Measurements from ENCODE around the gene PAWR. TPM values are rescaled to one million over a fixed set of nuclear protein-coding genes. Genes with fewer than 3 reads are reported as not detected.
"Not testable (repeated sequence)": the region's sequence is repeated elsewhere in the genome, so short reads cannot be mapped to it uniquely, and the experiment has no call there.

The PAWR gene
- total and polyA plus RNA-seq, 4 experiments from 2014 or later: 0.87 to 4.7 (median 2.2) TPM

- H3K4me1 Mint-ChIP-seq: peaks cover 9 to 17% (median 11%) of the 10 kb centered on the region in 4 donors
- ChIA-PET CTCF (ENCODE audit: partially characterized antibody) (interaction anchor here (0.5 kb wide), 1 partner anchor 53 kb away, joined by 3 read pairs; no protein-coding TSS in a partner anchor), POLR2A (ENCODE audit: partially characterized antibody) (no interaction called here)
- H3K27me3 Mint-ChIP-seq: peaks cover 16 to 17% of the 10 kb centered on the region in 2 donors
- Histone ChIP-seq H3K4me1 (ENCODE audit: insufficient read depth, low read length) (peaks cover 11% of the 10 kb centered on the region), H3K27me3 (ENCODE audit: insufficient read depth, low read length) (peaks cover 4% of the 10 kb centered on the region), H3K4me3 (ENCODE audit: low read length in 2 of 2) (no peak overlapping the region), H3K36me3 (ENCODE audit: insufficient read depth, low read length) (no peaks in the 10 kb centered on the region), H3K9me3 (ENCODE audit: control insufficient read depth in 1 of 2, low read length in 2 of 2) (no peaks in the 10 kb centered on the region), H3K27ac (ENCODE audit: low read depth, low read length) (no peak overlapping the region)
- peaks cover 0 to 5% (median 0%) of the 10 kb centered on the region in 8 donors for H3K9me3 Mint-ChIP-seq
- no peak for DNase-seq
- H3K27ac Mint-ChIP-seq: no peak overlapping the region
- no peak overlapping the region for H3K4me3 Mint-ChIP-seq
- intact Hi-C loops (cut with micrococcal nuclease): no loop called here
- H3K36me3 Mint-ChIP-seq: no peaks in the 10 kb centered on the region
These were observed 4.6 kb downstream of the PAWR start for GRCh38 chr12:79686171-79686570.

GRCh38 chr12:79685068-79685467 lies 5.7 kb downstream of the PAWR start:
- DNase-seq: no peak
- Histone ChIP-seq H3K9me3 (ENCODE audit: control insufficient read depth in 1 of 2, low read length in 2 of 2) (no peaks in the 10 kb centered on the region), H3K36me3 (ENCODE audit: insufficient read depth, low read length) (no peaks in the 10 kb centered on the region), H3K4me3 (ENCODE audit: low read length in 2 of 2) (no peak overlapping the region), H3K4me1 (ENCODE audit: insufficient read depth, low read length) (peaks cover 11% of the 10 kb centered on the region), H3K27me3 (ENCODE audit: insufficient read depth, low read length) (peaks cover 4% of the 10 kb centered on the region), H3K27ac (ENCODE audit: low read depth, low read length) (no peak overlapping the region)
- ChIA-PET POLR2A (ENCODE audit: partially characterized antibody) (no interaction called here), CTCF (ENCODE audit: partially characterized antibody) (no interaction called here)
- intact Hi-C loops (cut with micrococcal nuclease): no loop called here
- peaks cover 9 to 16% (median 11%) of the 10 kb centered on the region in 4 donors for H3K4me1 Mint-ChIP-seq
- peaks cover 17 to 21% of the 10 kb centered on the region in 2 donors for H3K27me3 Mint-ChIP-seq
- no peak overlapping the region for H3K4me3 Mint-ChIP-seq
- peaks cover 0 to 5% (median 0%) of the 10 kb centered on the region in 8 donors for H3K9me3 Mint-ChIP-seq
- no peaks in the 10 kb centered on the region for H3K36me3 Mint-ChIP-seq
- no peak overlapping the region for H3K27ac Mint-ChIP-seq

- H3K9me3 ChIP-seq (ENCODE audit: control insufficient read depth in 1 of 2, low read length in 2 of 2); POLR2A ChIA-PET (ENCODE audit: partially characterized antibody); H3K27ac Mint-ChIP-seq; H3K4me3 ChIP-seq (ENCODE audit: low read length in 2 of 2); H3K4me3 Mint-ChIP-seq; H3K9me3 Mint-ChIP-seq; H3K27me3 ChIP-seq (ENCODE audit: insufficient read depth, low read length); H3K36me3 Mint-ChIP-seq; H3K36me3 ChIP-seq (ENCODE audit: insufficient read depth, low read length); H3K27ac ChIP-seq (ENCODE audit: low read depth, low read length); H3K4me1 ChIP-seq (ENCODE audit: insufficient read depth, low read length); CTCF ChIA-PET (ENCODE audit: partially characterized antibody); DNase-seq; intact Hi-C loops (cut with micrococcal nuclease): not testable (repeated sequence)
- Mint-ChIP-seq H3K27me3 (peaks cover 17 to 26% of the 10 kb centered on the region in 2 donors), H3K4me1 (peaks cover 9 to 15% (median 10%) of the 10 kb centered on the region in 4 donors)
These were observed 6.4 kb downstream of the PAWR start for GRCh38 chr12:79684338-79684737.

GRCh38 chr12:79682593-79682992 lies 8.2 kb downstream of the PAWR start:
- Histone ChIP-seq H3K4me3 (ENCODE audit: low read length in 2 of 2) (no peak overlapping the region), H3K27ac (ENCODE audit: low read depth, low read length) (no peak overlapping the region), H3K27me3 (ENCODE audit: insufficient read depth, low read length) (no peaks in the 10 kb centered on the region), H3K9me3 (ENCODE audit: control insufficient read depth in 1 of 2, low read length in 2 of 2) (no peaks in the 10 kb centered on the region), H3K4me1 (ENCODE audit: insufficient read depth, low read length) (no peaks in the 10 kb centered on the region), H3K36me3 (ENCODE audit: insufficient read depth, low read length) (no peaks in the 10 kb centered on the region)
- intact Hi-C loops (cut with micrococcal nuclease): no loop called here
- Mint-ChIP-seq H3K4me3 (no peak overlapping the region), H3K27me3 (peaks cover 12 to 22% of the 10 kb centered on the region in 2 donors), H3K4me1 (no peaks in the 10 kb centered on the region), H3K27ac (no peak overlapping the region), H3K9me3 (no peaks in the 10 kb centered on the region), H3K36me3 (no peaks in the 10 kb centered on the region)
- ChIA-PET CTCF (ENCODE audit: partially characterized antibody) (no interaction called here), POLR2A (ENCODE audit: partially characterized antibody) (no interaction called here)
- no peak for DNase-seq

- DNase-seq: no peak
- POLR2A ChIA-PET (ENCODE audit: partially characterized antibody): no interaction called here
- H3K4me3 Mint-ChIP-seq: no peak overlapping the region
- no peaks in the 10 kb centered on the region for H3K36me3 Mint-ChIP-seq
- H3K4me1 Mint-ChIP-seq: no peaks in the 10 kb centered on the region
- no peaks in the 10 kb centered on the region for H3K36me3 ChIP-seq (ENCODE audit: insufficient read depth, low read length)
- peaks cover 7 to 20% of the 10 kb centered on the region in 2 donors for H3K27me3 Mint-ChIP-seq
- CTCF ChIA-PET (ENCODE audit: partially characterized antibody): no interaction called here
- intact Hi-C loops (cut with micrococcal nuclease): no loop called here
- no peak overlapping the region for H3K4me3 ChIP-seq (ENCODE audit: low read length in 2 of 2)
- no peak overlapping the region for H3K27ac Mint-ChIP-seq
- no peaks in the 10 kb centered on the region for H3K27me3 ChIP-seq (ENCODE audit: insufficient read depth, low read length)
- H3K9me3 Mint-ChIP-seq: no peaks in the 10 kb centered on the region
- H3K4me1 ChIP-seq (ENCODE audit: insufficient read depth, low read length): no peaks in the 10 kb centered on the region
- no peak overlapping the region for H3K27ac ChIP-seq (ENCODE audit: low read depth, low read length)
- H3K9me3 ChIP-seq (ENCODE audit: control insufficient read depth in 1 of 2, low read length in 2 of 2): no peaks in the 10 kb centered on the region
These were observed 9.7 kb downstream of the PAWR start for GRCh38 chr12:79681008-79681590.

GRCh38 chr12:79680051-79680450 lies 10.7 kb downstream of the PAWR start:
- POLR2A ChIA-PET (ENCODE audit: partially characterized antibody): no interaction called here
- Mint-ChIP-seq H3K27ac (no peak overlapping the region), H3K4me1 (no peaks in the 10 kb centered on the region), H3K4me3 (no peak overlapping the region), H3K36me3 (no peaks in the 10 kb centered on the region), H3K27me3 (peaks cover 3 to 15% of the 10 kb centered on the region in 2 donors), H3K9me3 (no peaks in the 10 kb centered on the region)
- intact Hi-C loops (cut with micrococcal nuclease): no loop called here
- Histone ChIP-seq H3K4me1 (ENCODE audit: insufficient read depth, low read length) (no peaks in the 10 kb centered on the region), H3K27ac (ENCODE audit: low read depth, low read length) (no peak overlapping the region), H3K9me3 (ENCODE audit: control insufficient read depth in 1 of 2, low read length in 2 of 2) (no peaks in the 10 kb centered on the region), H3K36me3 (ENCODE audit: insufficient read depth, low read length) (no peaks in the 10 kb centered on the region), H3K4me3 (ENCODE audit: low read length in 2 of 2) (no peak overlapping the region), H3K27me3 (ENCODE audit: insufficient read depth, low read length) (no peaks in the 10 kb centered on the region)
- no peak for DNase-seq
- CTCF ChIA-PET (ENCODE audit: partially characterized antibody): no interaction called here

GRCh38 chr12:79678306-79678705 lies 12.5 kb downstream of the PAWR start:
- H3K27me3 Mint-ChIP-seq: peaks cover 7 to 17% of the 10 kb centered on the region in 2 donors
- ChIA-PET POLR2A (ENCODE audit: partially characterized antibody) (no interaction called here), CTCF (ENCODE audit: partially characterized antibody) (no interaction called here)
- no peak overlapping the region for H3K4me3 Mint-ChIP-seq
- Histone ChIP-seq H3K27ac (ENCODE audit: low read depth, low read length) (no peak overlapping the region), H3K9me3 (ENCODE audit: control insufficient read depth in 1 of 2, low read length in 2 of 2) (no peaks in the 10 kb centered on the region), H3K36me3 (ENCODE audit: insufficient read depth, low read length) (no peaks in the 10 kb centered on the region), H3K27me3 (ENCODE audit: insufficient read depth, low read length) (no peaks in the 10 kb centered on the region), H3K4me1 (ENCODE audit: insufficient read depth, low read length) (no peaks in the 10 kb centered on the region), H3K4me3 (ENCODE audit: low read length in 2 of 2) (no peak overlapping the region)
- no peaks in the 10 kb centered on the region for H3K36me3 Mint-ChIP-seq
- no peaks in the 10 kb centered on the region for H3K4me1 Mint-ChIP-seq
- H3K27ac Mint-ChIP-seq: peak overlapping the region in 1 of 7 donors; percentile 9
- intact Hi-C loops (cut with micrococcal nuclease): no loop called here
- peaks cover 0 to 1% (median 0%) of the 10 kb centered on the region in 8 donors for H3K9me3 Mint-ChIP-seq
- DNase-seq: no peak

- Histone ChIP-seq H3K27me3 (ENCODE audit: insufficient read depth, low read length) (no peaks in the 10 kb centered on the region), H3K4me1 (ENCODE audit: insufficient read depth, low read length) (no peaks in the 10 kb centered on the region), H3K9me3 (ENCODE audit: control insufficient read depth in 1 of 2, low read length in 2 of 2) (no peaks in the 10 kb centered on the region), H3K27ac (ENCODE audit: low read depth, low read length) (no peak overlapping the region), H3K4me3 (ENCODE audit: low read length in 2 of 2) (no peak overlapping the region), H3K36me3 (ENCODE audit: insufficient read depth, low read length) (no peaks in the 10 kb centered on the region)
- Mint-ChIP-seq H3K4me1 (no peaks in the 10 kb centered on the region), H3K27ac (no peak overlapping the region), H3K4me3 (no peak overlapping the region), H3K27me3 (peaks cover 7 to 17% of the 10 kb centered on the region in 2 donors), H3K36me3 (no peaks in the 10 kb centered on the region), H3K9me3 (peaks cover 0 to 3% (median 0%) of the 10 kb centered on the region in 8 donors)
- ChIA-PET POLR2A (ENCODE audit: partially characterized antibody) (no interaction called here), CTCF (ENCODE audit: partially characterized antibody) (no interaction called here)
- DNase-seq: no peak
- intact Hi-C loops (cut with micrococcal nuclease): no loop called here
These were observed 13.1 kb downstream of the PAWR start for GRCh38 chr12:79677672-79678071.
